Stimulated activated CD4-positive, alpha-beta T cell treated with anti-CD3 and anti-CD28 coated beads, Interleukin-12 subunit alpha, Interleukin-12 subunit beta, amount 100 ng/mL, for 48 hours (primary cell): ENCODE data around the gene GRID1.
"Not testable (repeated sequence)": the region's sequence is repeated elsewhere in the genome, so short reads cannot be mapped to it uniquely, and the experiment has no call there.

Experiments
- DNase-seq, 3 donors: peaks; one replicate each; pipeline ENCODE4 v3.0.0-alpha.2; 2020; ENCODE audit warnings: low read depth in 2 of 3, low spot score in 1 of 3

Gene GRID1

GRCh38 chr10:85788570-85788969, 578.0 kb downstream of the GRID1 start:
- no peak for DNase-seq

- DNase-seq: no peak
Observed at GRCh38 chr10:85787881-85788280, 578.7 kb downstream of the GRID1 start.

GRCh38 chr10:85787393-85787792, 579.2 kb downstream of the GRID1 start:
- no peak for DNase-seq

- no peak for DNase-seq
Observed at GRCh38 chr10:85786401-85786899, 580.1 kb downstream of the GRID1 start.

GRCh38 chr10:85784792-85785191, 581.8 kb downstream of the GRID1 start:
- no peak for DNase-seq

GRCh38 chr10:85781404-85781803, 585.2 kb downstream of the GRID1 start:
- no peak for DNase-seq

GRCh38 chr10:85778074-85778473, 588.5 kb downstream of the GRID1 start:
- no peak for DNase-seq

GRCh38 chr10:85767891-85768290, 598.7 kb downstream of the GRID1 start:
- no peak for DNase-seq

GRCh38 chr10:85764108-85764507, 602.5 kb downstream of the GRID1 start:
- DNase-seq: no peak

- no peak for DNase-seq
Observed at GRCh38 chr10:85761906-85762445, 604.6 kb downstream of the GRID1 start.

GRCh38 chr10:85741626-85742300, 624.8 kb downstream of the GRID1 start:
- DNase-seq: no peak

GRCh38 chr10:85735997-85736396, 630.6 kb downstream of the GRID1 start:
- no peak for DNase-seq

GRCh38 chr10:85734791-85735190, 631.8 kb downstream of the GRID1 start:
- DNase-seq: no peak

- DNase-seq: no peak
Observed at GRCh38 chr10:85724215-85724614, 642.4 kb downstream of the GRID1 start.

- DNase-seq: no peak
Observed at GRCh38 chr10:85720931-85721590, 645.5 kb downstream of the GRID1 start.

- no peak for DNase-seq
Observed at GRCh38 chr10:85719408-85719807, 647.2 kb downstream of the GRID1 start.

- DNase-seq: no peak
Observed at GRCh38 chr10:85713885-85714284, 652.7 kb downstream of the GRID1 start.

- DNase-seq: no peak
Observed at GRCh38 chr10:85702768-85703167, 663.8 kb downstream of the GRID1 start.

- not testable (repeated sequence) for DNase-seq
Observed at GRCh38 chr10:85699066-85699465, 667.5 kb downstream of the GRID1 start.

- no peak for DNase-seq
Observed at GRCh38 chr10:85696893-85697292, 669.7 kb downstream of the GRID1 start.

GRCh38 chr10:85682621-85683020, 684.0 kb downstream of the GRID1 start:
- no peak for DNase-seq

- DNase-seq: no peak
Observed at GRCh38 chr10:85679710-85680109, 686.9 kb downstream of the GRID1 start.
